Thyroid gland (tissue), 4 donors: Measurements from ENCODE around the gene MPST.

Experiments used
- POLR2A ChIP-seq, 2 donors: fragments of 450-650 bp; IDR thresholded peaks; one replicate each; pipeline ENCODE4 v1.6.1; 2017; ENCODE audit warnings: antibody characterized with exemption in 2 of 2, mild to moderate bottlenecking in 2 of 2, moderate library complexity in 1 of 2
- TF ChIP-seq, protein P1 (sequence below), 6 experiments: fragments of 200-600 bp in 3 of 6; fragments of 450-650 bp in 3 of 6; sonication (generic) in 3 of 6; IDR thresholded peaks; one replicate each; pipeline ENCODE4 v1.5.1; 2016 to 2019; ENCODE audit warnings: antibody characterized with exemption in 6 of 6, mild to moderate bottlenecking in 2 of 6, inconsistent platforms in 1 of 6, moderate library complexity in 1 of 6

- no peak for TF ChIP-seq POLR2A (IDR thresholded peaks at IDR 0.05)
- TF ChIP-seq, protein P1, sequence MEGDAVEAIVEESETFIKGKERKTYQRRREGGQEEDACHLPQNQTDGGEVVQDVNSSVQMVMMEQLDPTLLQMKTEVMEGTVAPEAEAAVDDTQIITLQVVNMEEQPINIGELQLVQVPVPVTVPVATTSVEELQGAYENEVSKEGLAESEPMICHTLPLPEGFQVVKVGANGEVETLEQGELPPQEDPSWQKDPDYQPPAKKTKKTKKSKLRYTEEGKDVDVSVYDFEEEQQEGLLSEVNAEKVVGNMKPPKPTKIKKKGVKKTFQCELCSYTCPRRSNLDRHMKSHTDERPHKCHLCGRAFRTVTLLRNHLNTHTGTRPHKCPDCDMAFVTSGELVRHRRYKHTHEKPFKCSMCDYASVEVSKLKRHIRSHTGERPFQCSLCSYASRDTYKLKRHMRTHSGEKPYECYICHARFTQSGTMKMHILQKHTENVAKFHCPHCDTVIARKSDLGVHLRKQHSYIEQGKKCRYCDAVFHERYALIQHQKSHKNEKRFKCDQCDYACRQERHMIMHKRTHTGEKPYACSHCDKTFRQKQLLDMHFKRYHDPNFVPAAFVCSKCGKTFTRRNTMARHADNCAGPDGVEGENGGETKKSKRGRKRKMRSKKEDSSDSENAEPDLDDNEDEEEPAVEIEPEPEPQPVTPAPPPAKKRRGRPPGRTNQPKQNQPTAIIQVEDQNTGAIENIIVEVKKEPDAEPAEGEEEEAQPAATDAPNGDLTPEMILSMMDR (IDR thresholded peaks at IDR 0.05), result no peak
Observed at GRCh38 chr22:37047006-37047405, 27.5 kb downstream of the MPST start.
